Prostate gland (tissue), 2 donors: ENCODE data around the gene HES1. TPM values are rescaled to one million over a fixed set of nuclear protein-coding genes. Genes with fewer than 3 reads are reported as not detected.
A peak's percentile ranks its signal among the peaks of the same experiment; 100 is the strongest.

ENCODE experiments used
- DNase-seq: peaks from one replicate; pipeline ENCODE4 v3.0.0-alpha.2; 2019; ENCODE audit warnings: low spot score
- H3K27ac ChIP-seq, 2 donors: fragments of 200-600 bp; sonication (generic); 2 replicates each; pipeline ENCODE4 v1.5.1; 2017 to 2019
- H3K27me3 ChIP-seq: fragments of 200-600 bp; sonication (generic); replicated peaks from 2 replicates; pipeline ENCODE4 v1.5.1; 2019; ENCODE audit not compliant: insufficient read depth
- H3K36me3 ChIP-seq, 2 donors: fragments of 200-600 bp; sonication (generic); 1 replicate in 1 of 2; 2 replicates in 1 of 2; pipeline versions ENCODE4 v1.5.1 to v1.8.1; 2017 to 2019
- H3K4me1 ChIP-seq: fragments of 200-600 bp; sonication (generic); replicated peaks from 2 replicates; pipeline ENCODE4 v1.5.1; 2019
- H3K4me3 ChIP-seq, 2 donors: fragments of 200-600 bp; sonication (generic); 2 replicates each; pipeline ENCODE4 v1.5.1; 2017 to 2019
- H3K9me3 ChIP-seq: fragments of 200-600 bp; sonication (generic); 2 replicates; pipeline ENCODE4 v1.5.1; 2017
- CTCF ChIP-seq, 4 experiments: fragments of 200-600 bp in 2 of 4; fragments of 450-650 bp in 2 of 4; sonication (generic) in 2 of 4; IDR thresholded peaks; 1 replicate in 3 of 4; 2 replicates in 1 of 4; pipeline ENCODE4 v1.5.1; 2016 to 2019; ENCODE audit warnings: antibody characterized with exemption in 4 of 4, mild to moderate bottlenecking in 2 of 4, moderate library complexity in 2 of 4
- POLR2A ChIP-seq: fragments of 450-650 bp; IDR thresholded peaks from one replicate; pipeline ENCODE4 v1.6.1; 2016; ENCODE audit warnings: antibody characterized with exemption, mild to moderate bottlenecking
- POLR2AphosphoS5 ChIP-seq: sonication (generic); formaldehyde crosslinking; IDR thresholded peaks from one replicate; pipeline ENCODE4 v1.6.1; 2017; ENCODE audit warnings: antibody characterized with exemption
- WGBS: methylation state at CpG from one replicate; pipeline ENCODE4 v1.1.5; 2018; 5-methylcytosine and 5-hydroxymethylcytosine counted together
- intact Hi-C: fragments of 100-400 bp; cut with DNase I; formaldehyde crosslinking; loops from one replicate; pipeline ENCODE4 v1.14.2; 2022
- small RNA-seq, 2 donors: library from RNA; depleted of rRNA; stranded (forward); fragments of <200 nt; gene quantifications; one replicate each; pipeline ENCODE3, GENCODE V24; 2016
- total RNA-seq, 2 donors: library from RNA; depleted of rRNA; stranded (reverse); fragments of >200 nt; gene quantifications; one replicate each; pipeline ENCODE4 v1.1.0, GENCODE V29; 2016

Gene HES1
- total RNA-seq, 2 donors from 2014 or later = 92.4 to 174 TPM

- no peaks in the 10 kb centered on the region for H3K36me3 ChIP-seq
- no peaks in the 10 kb centered on the region for H3K9me3 ChIP-seq
- no peak overlapping the region for H3K4me3 ChIP-seq
- H3K4me1 ChIP-seq = peaks cover 9% of the 10 kb centered on the region
- H3K27ac ChIP-seq = peak overlapping the region; percentile 74 to 75
- no peak for TF ChIP-seq POLR2A
- TF ChIP-seq POLR2AphosphoS5 = peak; percentile 74
- peak; percentile 37 for DNase-seq
- no peaks in the 10 kb centered on the region for H3K27me3 ChIP-seq
- intact Hi-C loops = no loop called here
- 19% methylated on average over 4 of the region's 4 CpGs for WGBS
Measured at GRCh38 chr3:194184265-194184751, 48.4 kb downstream of the HES1 start.

GRCh38 chr3:194184801-194185200 lies 48.9 kb downstream of the HES1 start:
- no peaks in the 10 kb centered on the region for H3K27me3 ChIP-seq
- TF ChIP-seq POLR2A (no peak), POLR2AphosphoS5 (no peak), CTCF (IDR thresholded peaks at IDR 0.05) (no peak)
- intact Hi-C loops = no loop called here

GRCh38 chr3:194185221-194185620 lies 49.3 kb downstream of the HES1 start:
- DNase-seq = no peak
- H3K27ac ChIP-seq = peak overlapping the region in 1 of 2 donors; percentile 74
- WGBS = 88% methylated on average over 9 of the region's 9 CpGs
- H3K4me3 ChIP-seq = no peak overlapping the region
- H3K27me3 ChIP-seq = no peaks in the 10 kb centered on the region
- TF ChIP-seq CTCF (IDR thresholded peaks at IDR 0.05) (no peak), POLR2AphosphoS5 (no peak), POLR2A (no peak)
- no peaks in the 10 kb centered on the region for H3K9me3 ChIP-seq
- H3K4me1 ChIP-seq = peaks cover 9% of the 10 kb centered on the region
- intact Hi-C loops = no loop called here
- no peaks in the 10 kb centered on the region for H3K36me3 ChIP-seq

More at GRCh38 chr3:194184801-194185200, 48.9 kb downstream of the HES1 start:
- DNase-seq = no peak
- Histone ChIP-seq H3K36me3 (no peaks in the 10 kb centered on the region), H3K4me1 (peaks cover 9% of the 10 kb centered on the region), H3K4me3 (no peak overlapping the region), H3K9me3 (no peaks in the 10 kb centered on the region), H3K27ac (peak overlapping the region in 1 of 2 donors; percentile 74)
- WGBS = 49% methylated on average over 1 of the region's 1 CpG

GRCh38 chr3:194187233-194187944 lies 51.4 kb downstream of the HES1 start:
- Histone ChIP-seq H3K27ac (no peak overlapping the region), H3K36me3 (no peaks in the 10 kb centered on the region), H3K4me3 (no peak overlapping the region), H3K27me3 (no peaks in the 10 kb centered on the region), H3K4me1 (peaks cover 9% of the 10 kb centered on the region), H3K9me3 (no peaks in the 10 kb centered on the region)
- no peak for DNase-seq
- TF ChIP-seq CTCF (IDR thresholded peaks at IDR 0.05) (no peak), POLR2AphosphoS5 (no peak), POLR2A (no peak)
- WGBS = 79% methylated on average over 7 of the region's 7 CpGs
- intact Hi-C loops = no loop called here

Small RNA genes lying within 50 kb of the gene (small RNA-seq; reads per million reads assigned to genes)
- gene RN7SL215P = 0 reads per million in 2 donors

Other genes starting within 250 kb of the HES1 start
- 1 to 10 TPM in 1 of 2 donors, not detected in 1; 1.3 TPM for gene CPN2, start 215.2 kb downstream of the HES1 start, total RNA-seq
- gene LRRC15, start 233.6 kb downstream of the HES1 start, total RNA-seq = 1 to 10 TPM in 1 of 2 donors, not detected in 1; 1.1 TPM